CD14-positive monocyte (primary cell): ENCODE measurements around the gene MAP7. TPM values are rescaled to one million over a fixed set of nuclear protein-coding genes. Genes with fewer than 3 reads are reported as not detected.

Experiments
- DNase-seq, 3 donors: peaks; one replicate each; pipeline ENCODE4 v3.0.0-alpha.2; 2011 to 2022
- H2AFZ ChIP-seq: 2 replicates; pipeline ENCODE4 v1.6.0; 2012; ENCODE audit warnings: mild to moderate bottlenecking, low read depth, low read length, inconsistent platforms; ENCODE audit not compliant: insufficient read depth, poor library complexity, severe bottlenecking
- H3K27ac ChIP-seq, 2 donors: 1 replicate in 1 of 2; 2 replicates in 1 of 2; pipeline ENCODE4 v1.5.1; 2012 to 2013; ENCODE audit warnings: low read length in 2 of 2, control low read depth in 1 of 2, inconsistent platforms in 1 of 2, low read depth in 1 of 2, mild to moderate bottlenecking in 1 of 2
- H3K27me3 ChIP-seq, 2 donors: one replicate each; pipeline versions ENCODE4 v1.6.0 to v1.6.1; 2011 to 2013; ENCODE audit warnings: low read length in 2 of 2; ENCODE audit not compliant: control insufficient read depth in 2 of 2, insufficient read depth in 2 of 2
- H3K36me3 ChIP-seq, 2 donors: replicated peaks in 1 of 2; 1 replicate in 1 of 2; 2 replicates in 1 of 2; pipeline versions ENCODE4 v1.5.1 to v1.6.1; 2012 to 2013; ENCODE audit warnings: low read length in 2 of 2, control low read depth in 1 of 2, inconsistent platforms in 1 of 2, mild to moderate bottlenecking in 1 of 2; ENCODE audit not compliant: insufficient read depth in 2 of 2, control insufficient read depth in 1 of 2
- H3K4me1 ChIP-seq, 2 donors: 1 replicate in 1 of 2; 2 replicates in 1 of 2; pipeline versions ENCODE4 v1.5.1 to v1.6.1; 2012 to 2013; ENCODE audit warnings: low read length in 2 of 2, control low read depth in 1 of 2, inconsistent platforms in 1 of 2, mild to moderate bottlenecking in 1 of 2, moderate library complexity in 1 of 2; ENCODE audit not compliant: insufficient read depth in 2 of 2, control insufficient read depth in 1 of 2
- H3K4me2 ChIP-seq: replicated peaks from 2 replicates; pipeline ENCODE3; 2012; ENCODE audit warnings: low read length, moderate library complexity, mild to moderate bottlenecking; ENCODE audit not compliant: poor library complexity, severe bottlenecking; ENCODE audit errors: extremely low read depth
- H3K4me3 ChIP-seq, 3 experiments: fragments of 200-600 bp in 1 of 3; sonication (generic) in 1 of 3; replicated peaks in 1 of 3; 1 replicate in 2 of 3; 2 replicates in 1 of 3; pipeline ENCODE4 v1.5.1; 2011 to 2013; ENCODE audit warnings: low read length in 3 of 3, mild to moderate bottlenecking in 3 of 3, control low read depth in 2 of 3, low read depth in 2 of 3, inconsistent platforms in 1 of 3, moderate library complexity in 1 of 3
- H3K79me2 ChIP-seq: 2 replicates; pipeline ENCODE4 v1.6.0; 2012; ENCODE audit warnings: mild to moderate bottlenecking, control low read depth, inconsistent platforms, low read length, moderate library complexity; ENCODE audit not compliant: insufficient read depth
- H3K9ac ChIP-seq: 2 replicates; pipeline ENCODE4 v1.6.0; 2017; ENCODE audit warnings: low read length, mild to moderate bottlenecking; ENCODE audit not compliant: insufficient read depth, poor library complexity, severe bottlenecking
- H3K9me3 ChIP-seq, 2 donors: replicated peaks in 1 of 2; 1 replicate in 1 of 2; 2 replicates in 1 of 2; pipeline versions ENCODE4 v1.5.1 to v1.6.1; 2012 to 2013; ENCODE audit warnings: low read length in 2 of 2, control low read depth in 1 of 2; ENCODE audit not compliant: control insufficient read depth in 1 of 2, insufficient read depth in 1 of 2
- H4K20me1 ChIP-seq: 2 replicates; pipeline ENCODE4 v1.6.0; 2012; ENCODE audit warnings: mild to moderate bottlenecking, low read length, control low read depth, moderate library complexity; ENCODE audit not compliant: insufficient read depth
- H3K27ac Mint-ChIP-seq, 7 donors: one replicate each; pipeline ENCODE4 v1.8.0; 2020; ENCODE audit warnings: mild to moderate bottlenecking in 7 of 7, mixed read lengths in 7 of 7, moderate library complexity in 6 of 7, inconsistent platforms in 2 of 7
- H3K27me3 Mint-ChIP-seq, 3 donors: one replicate each; pipeline ENCODE4 v1.8.0; 2021 to 2022; ENCODE audit warnings: low read depth in 3 of 3, mild to moderate bottlenecking in 3 of 3, mixed read lengths in 3 of 3, moderate library complexity in 3 of 3, inconsistent platforms in 1 of 3
- H3K36me3 Mint-ChIP-seq, 2 donors: one replicate each; pipeline ENCODE4 v1.8.0; 2020; ENCODE audit warnings: mixed read lengths in 2 of 2, inconsistent platforms in 1 of 2, mild to moderate bottlenecking in 1 of 2
- H3K4me1 Mint-ChIP-seq: one replicate; pipeline ENCODE4 v1.8.0; 2020; ENCODE audit warnings: mild to moderate bottlenecking, mixed read lengths
- H3K4me3 Mint-ChIP-seq, 2 donors: one replicate each; pipeline ENCODE4 v1.8.0; 2020; ENCODE audit warnings: mild to moderate bottlenecking in 2 of 2, mixed read lengths in 2 of 2, moderate library complexity in 1 of 2
- H3K9me3 Mint-ChIP-seq, 7 donors: one replicate each; pipeline ENCODE4 v1.8.0; 2020 to 2022; ENCODE audit warnings: mixed read lengths in 7 of 7, mild to moderate bottlenecking in 6 of 7, moderate library complexity in 6 of 7, inconsistent platforms in 2 of 7
- WGBS: methylation state at CpG from one replicate; pipeline ENCODE4 v1.1.5; 2013; ENCODE audit warnings: missing lambda C conversion rate; ENCODE audit not compliant: insufficient coverage; 5-methylcytosine and 5-hydroxymethylcytosine counted together
- intact Hi-C, 2 donors: fragments of 100-400 bp; cut with micrococcal nuclease; formaldehyde crosslinking; loops; one replicate each; pipeline versions ENCODE4 v1.15.0 to v1.15.1; 2023
- polyA plus RNA-seq, 3 donors: library from polyadenylated mRNA; depleted of rRNA in 1 of 3; unstranded in 2 of 3; stranded (reverse) in 1 of 3; fragments of 300-500 nt in 2 of 3; fragments of >200 nt in 1 of 3; fragmentation: Illumina TruSeq in 2 of 3; gene quantifications; 1 replicate in 2 of 3; 2 replicates in 1 of 3; pipeline ENCODE4 v1.2.3, GENCODE V29; 2012 to 2021
- TF ChIP-seq, protein P1 (sequence below): fragments of 200-600 bp; IDR thresholded peaks from one replicate; pipeline ENCODE4 v1.8.0; 2022; ENCODE audit warnings: antibody characterized with exemption, mild to moderate bottlenecking

The MAP7 gene
- polyA plus RNA-seq, 3 donors: 0.67 to 1.6 (median 1.2) TPM

DNA sequence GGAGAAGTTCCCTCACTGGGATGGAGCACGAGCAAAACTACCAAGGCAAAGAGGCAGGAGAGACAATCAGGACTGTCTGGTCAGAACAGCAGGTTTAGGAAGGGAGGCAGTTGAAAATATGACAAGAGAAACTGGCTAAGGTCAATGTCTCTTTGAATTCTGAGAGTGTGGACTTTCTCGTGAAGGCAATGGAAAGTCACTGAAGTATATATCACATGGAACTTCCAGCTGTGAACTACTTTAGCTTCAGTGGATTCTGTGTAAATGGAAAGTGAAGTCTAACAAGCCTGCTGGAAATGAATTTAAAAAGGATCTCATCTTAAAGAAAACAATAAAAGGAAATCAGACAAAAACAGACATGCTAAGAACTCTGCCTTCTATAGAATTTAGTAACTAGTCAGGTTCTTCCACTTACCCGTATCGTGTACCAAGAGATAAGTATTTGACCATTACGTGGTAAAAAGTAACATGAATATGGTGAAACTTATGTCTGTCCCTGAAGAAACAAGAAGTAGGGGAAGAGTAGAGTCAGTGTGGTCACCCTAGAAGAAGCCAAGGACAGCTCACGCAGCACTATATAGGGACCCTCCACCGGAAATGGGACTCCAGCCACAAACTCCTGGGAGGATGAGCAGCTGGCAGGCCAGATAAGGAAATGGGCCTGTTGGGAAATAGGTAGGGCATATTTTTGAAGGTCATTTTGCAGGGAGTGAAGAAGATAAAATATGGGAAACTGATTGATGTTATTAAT lies 123.4 kb downstream of the MAP7 start:
- H3K79me2 ChIP-seq: no peaks in the 10 kb centered on the region
- no peak overlapping the region for H2AFZ ChIP-seq
- H3K27me3 ChIP-seq: no peaks in the 10 kb centered on the region
- no peak overlapping the region for H3K4me2 ChIP-seq
- no peaks in the 10 kb centered on the region for H3K36me3 ChIP-seq
- no peaks in the 10 kb centered on the region for H3K9me3 ChIP-seq
- intact Hi-C loops: no loop called here
- Mint-ChIP-seq H3K36me3 (no peaks in the 10 kb centered on the region), H3K4me1 (peaks cover 7% of the 10 kb centered on the region), H3K4me3 (no peak overlapping the region), H3K9me3 (peaks cover 0 to 2% (median 0%) of the 10 kb centered on the region in 7 donors), H3K27me3 (no peaks in the 10 kb centered on the region), H3K27ac (no peak overlapping the region)
- H3K4me3 ChIP-seq: no peak overlapping the region
- TF ChIP-seq, protein P1, sequence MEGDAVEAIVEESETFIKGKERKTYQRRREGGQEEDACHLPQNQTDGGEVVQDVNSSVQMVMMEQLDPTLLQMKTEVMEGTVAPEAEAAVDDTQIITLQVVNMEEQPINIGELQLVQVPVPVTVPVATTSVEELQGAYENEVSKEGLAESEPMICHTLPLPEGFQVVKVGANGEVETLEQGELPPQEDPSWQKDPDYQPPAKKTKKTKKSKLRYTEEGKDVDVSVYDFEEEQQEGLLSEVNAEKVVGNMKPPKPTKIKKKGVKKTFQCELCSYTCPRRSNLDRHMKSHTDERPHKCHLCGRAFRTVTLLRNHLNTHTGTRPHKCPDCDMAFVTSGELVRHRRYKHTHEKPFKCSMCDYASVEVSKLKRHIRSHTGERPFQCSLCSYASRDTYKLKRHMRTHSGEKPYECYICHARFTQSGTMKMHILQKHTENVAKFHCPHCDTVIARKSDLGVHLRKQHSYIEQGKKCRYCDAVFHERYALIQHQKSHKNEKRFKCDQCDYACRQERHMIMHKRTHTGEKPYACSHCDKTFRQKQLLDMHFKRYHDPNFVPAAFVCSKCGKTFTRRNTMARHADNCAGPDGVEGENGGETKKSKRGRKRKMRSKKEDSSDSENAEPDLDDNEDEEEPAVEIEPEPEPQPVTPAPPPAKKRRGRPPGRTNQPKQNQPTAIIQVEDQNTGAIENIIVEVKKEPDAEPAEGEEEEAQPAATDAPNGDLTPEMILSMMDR: no peak
- H4K20me1 ChIP-seq: no peaks in the 10 kb centered on the region
- H3K9ac ChIP-seq: no peak overlapping the region
- H3K4me1 ChIP-seq: no peaks in the 10 kb centered on the region
- 32% methylated on average over 4 of the region's 7 CpGs for WGBS
- peak in 1 of 3 donors; percentile 8 for DNase-seq
- no peak overlapping the region for H3K27ac ChIP-seq

DNA sequence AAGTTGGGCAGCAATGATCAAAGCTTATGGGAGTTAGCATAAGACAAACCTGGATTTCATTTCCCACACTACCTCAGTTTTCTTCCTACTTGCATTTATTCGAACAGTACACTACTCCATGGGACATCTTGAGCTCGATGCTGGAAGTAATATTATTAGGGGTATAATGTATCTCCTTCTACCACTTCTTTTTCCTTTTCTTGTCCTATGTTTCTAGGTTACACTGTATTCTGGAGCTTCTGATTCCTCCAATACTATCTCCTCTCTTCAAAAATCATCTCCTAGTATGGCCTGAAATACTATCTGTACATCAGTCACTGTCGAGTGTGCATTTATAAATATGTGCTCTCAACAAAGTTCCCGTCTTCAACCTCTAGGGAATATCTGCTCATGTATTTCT lies 124.4 kb downstream of the MAP7 start:
- Mint-ChIP-seq H3K36me3 (no peaks in the 10 kb centered on the region), H3K4me1 (peaks cover 7% of the 10 kb centered on the region), H3K27ac (no peak overlapping the region), H3K9me3 (peaks cover 0 to 2% (median 0%) of the 10 kb centered on the region in 7 donors), H3K4me3 (no peak overlapping the region), H3K27me3 (no peaks in the 10 kb centered on the region)
- Histone ChIP-seq H3K4me3 (no peak overlapping the region), H3K36me3 (no peaks in the 10 kb centered on the region), H2AFZ (no peak overlapping the region), H3K79me2 (no peaks in the 10 kb centered on the region), H3K9ac (no peak overlapping the region), H3K9me3 (no peaks in the 10 kb centered on the region), H4K20me1 (no peaks in the 10 kb centered on the region), H3K27me3 (no peaks in the 10 kb centered on the region), H3K27ac (no peak overlapping the region), H3K4me2 (no peak overlapping the region), H3K4me1 (no peaks in the 10 kb centered on the region)
- TF ChIP-seq, protein P1: no peak
- DNase-seq: no peak
- WGBS: 100% methylated on average over 1 of the region's 4 CpGs
- intact Hi-C loops: no loop called here
